Thyroid gland (tissue), 4 donors: Measurements from ENCODE around the gene GGTA1. TPM values are rescaled to one million over a fixed set of nuclear protein-coding genes. Genes with fewer than 3 reads are reported as not detected.
A peak's percentile ranks its signal among the peaks of the same experiment; 100 is the strongest.

ENCODE experiments used
- DNase-seq, 2 donors: peaks; one replicate each; pipeline ENCODE4 v3.0.0-alpha.2; 2019
- H3K27ac ChIP-seq, 3 donors: fragments of 200-600 bp; sonication (generic); 1 replicate in 2 of 3; 2 replicates in 1 of 3; pipeline ENCODE4 v1.5.1; 2016 to 2019; ENCODE audit warnings: mild to moderate bottlenecking in 1 of 3, moderate library complexity in 1 of 3
- H3K27me3 ChIP-seq: fragments of 200-600 bp; sonication (generic); one replicate; pipeline ENCODE4 v1.5.1; 2019
- H3K36me3 ChIP-seq, 2 donors: fragments of 200-600 bp; sonication (generic); one replicate each; pipeline ENCODE4 v1.5.1; 2016 to 2019
- H3K4me1 ChIP-seq, 2 donors: fragments of 200-600 bp; sonication (generic); one replicate each; pipeline ENCODE4 v1.5.1; 2017 to 2019
- H3K4me3 ChIP-seq, 3 donors: fragments of 200-600 bp; sonication (generic); replicated peaks in 1 of 3; 1 replicate in 2 of 3; 2 replicates in 1 of 3; pipeline ENCODE4 v1.5.1; 2016; ENCODE audit warnings: mild to moderate bottlenecking in 1 of 3
- H3K9me3 ChIP-seq: fragments of 200-600 bp; sonication (generic); one replicate; pipeline ENCODE4 v1.5.1; 2017
- POLR2A ChIP-seq, 2 donors: fragments of 450-650 bp; IDR thresholded peaks; one replicate each; pipeline ENCODE4 v1.6.1; 2017; ENCODE audit warnings: antibody characterized with exemption in 2 of 2, mild to moderate bottlenecking in 2 of 2, moderate library complexity in 1 of 2
- WGBS, 2 donors: methylation state at CpG; one replicate each; pipeline ENCODE4 v1.1.5; 2017; 5-methylcytosine and 5-hydroxymethylcytosine counted together
- intact Hi-C: fragments of 100-400 bp; cut with DNase I; formaldehyde crosslinking; loops from one replicate; pipeline ENCODE4 v1.15.1; 2023
- total RNA-seq, 4 donors: library from RNA; depleted of rRNA; stranded (reverse); fragments of >200 nt; gene quantifications; one replicate each; pipeline ENCODE4 v1.2.3, GENCODE V29; 2016
- TF ChIP-seq, protein P1 (sequence below), 6 experiments: fragments of 200-600 bp in 3 of 6; fragments of 450-650 bp in 3 of 6; sonication (generic) in 3 of 6; IDR thresholded peaks; one replicate each; pipeline ENCODE4 v1.5.1; 2016 to 2019; ENCODE audit warnings: antibody characterized with exemption in 6 of 6, mild to moderate bottlenecking in 2 of 6, inconsistent platforms in 1 of 6, moderate library complexity in 1 of 6

The GGTA1 gene
- total RNA-seq, 4 donors from 2014 or later: 5.5 to 18.4 (median 7.9) TPM

GRCh38 chr9:121510766-121511550, 11.3 kb upstream of the GGTA1 start:
- Histone ChIP-seq H3K27ac (peak overlapping the region in 1 of 3 donors; percentile 18), H3K27me3 (no peaks in the 10 kb centered on the region), H3K36me3 (no peaks in the 10 kb centered on the region), H3K4me1 (no peaks in the 10 kb centered on the region), H3K9me3 (no peaks in the 10 kb centered on the region), H3K4me3 (no peak overlapping the region)
- intact Hi-C loops: no loop called here
- no peak for TF ChIP-seq POLR2A (IDR thresholded peaks at IDR 0.05)
- TF ChIP-seq, protein P1, sequence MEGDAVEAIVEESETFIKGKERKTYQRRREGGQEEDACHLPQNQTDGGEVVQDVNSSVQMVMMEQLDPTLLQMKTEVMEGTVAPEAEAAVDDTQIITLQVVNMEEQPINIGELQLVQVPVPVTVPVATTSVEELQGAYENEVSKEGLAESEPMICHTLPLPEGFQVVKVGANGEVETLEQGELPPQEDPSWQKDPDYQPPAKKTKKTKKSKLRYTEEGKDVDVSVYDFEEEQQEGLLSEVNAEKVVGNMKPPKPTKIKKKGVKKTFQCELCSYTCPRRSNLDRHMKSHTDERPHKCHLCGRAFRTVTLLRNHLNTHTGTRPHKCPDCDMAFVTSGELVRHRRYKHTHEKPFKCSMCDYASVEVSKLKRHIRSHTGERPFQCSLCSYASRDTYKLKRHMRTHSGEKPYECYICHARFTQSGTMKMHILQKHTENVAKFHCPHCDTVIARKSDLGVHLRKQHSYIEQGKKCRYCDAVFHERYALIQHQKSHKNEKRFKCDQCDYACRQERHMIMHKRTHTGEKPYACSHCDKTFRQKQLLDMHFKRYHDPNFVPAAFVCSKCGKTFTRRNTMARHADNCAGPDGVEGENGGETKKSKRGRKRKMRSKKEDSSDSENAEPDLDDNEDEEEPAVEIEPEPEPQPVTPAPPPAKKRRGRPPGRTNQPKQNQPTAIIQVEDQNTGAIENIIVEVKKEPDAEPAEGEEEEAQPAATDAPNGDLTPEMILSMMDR (IDR thresholded peaks at IDR 0.05): no peak
- DNase-seq: peak in 1 of 2 donors; percentile 10
- 71% methylated on average over 15 of the region's 15 CpGs for WGBS, 2 donors

DNA sequence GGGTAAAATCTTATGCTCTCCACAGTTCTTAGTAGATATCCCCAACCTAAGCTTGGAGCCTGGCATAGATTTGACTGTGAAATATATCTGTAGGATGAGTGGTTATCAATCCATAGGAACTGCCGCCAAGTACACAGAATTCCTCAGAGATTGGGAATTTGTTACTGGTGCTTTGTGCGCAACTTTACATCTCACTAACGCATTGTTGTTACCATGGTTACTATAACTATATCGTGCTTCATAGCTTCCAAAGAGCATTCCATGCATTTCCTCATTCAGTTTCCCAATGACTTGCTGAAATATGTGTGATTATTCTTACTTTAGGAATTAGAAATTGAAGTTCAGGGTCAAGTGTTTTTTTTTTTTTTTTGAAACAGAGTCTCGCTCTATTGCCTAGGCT, 9.5 kb upstream of the GGTA1 start:
- H3K36me3 ChIP-seq: no peaks in the 10 kb centered on the region
- no peak for DNase-seq
- H3K9me3 ChIP-seq: no peaks in the 10 kb centered on the region
- intact Hi-C loops: no loop called here
- 93 to 94% methylated on average over 5 of the region's 5 CpGs for WGBS, 2 donors
- no peaks in the 10 kb centered on the region for H3K4me1 ChIP-seq
- no peaks in the 10 kb centered on the region for H3K27me3 ChIP-seq
- H3K27ac ChIP-seq: no peak overlapping the region
- no peak for TF ChIP-seq POLR2A (IDR thresholded peaks at IDR 0.05)
- TF ChIP-seq, protein P1 (IDR thresholded peaks at IDR 0.05): no peak
- no peak overlapping the region for H3K4me3 ChIP-seq

GRCh38 chr9:121508415-121508814, 8.8 kb upstream of the GGTA1 start:
- H3K27ac ChIP-seq: no peak overlapping the region
- no peaks in the 10 kb centered on the region for H3K27me3 ChIP-seq
- no peaks in the 10 kb centered on the region for H3K9me3 ChIP-seq
- intact Hi-C loops: no loop called here
- no peak for DNase-seq
- H3K4me1 ChIP-seq: no peaks in the 10 kb centered on the region
- TF ChIP-seq, protein P1 (IDR thresholded peaks at IDR 0.05): no peak
- no peak for TF ChIP-seq POLR2A (IDR thresholded peaks at IDR 0.05)
- no peaks in the 10 kb centered on the region for H3K36me3 ChIP-seq
- no peak overlapping the region for H3K4me3 ChIP-seq

DNA sequence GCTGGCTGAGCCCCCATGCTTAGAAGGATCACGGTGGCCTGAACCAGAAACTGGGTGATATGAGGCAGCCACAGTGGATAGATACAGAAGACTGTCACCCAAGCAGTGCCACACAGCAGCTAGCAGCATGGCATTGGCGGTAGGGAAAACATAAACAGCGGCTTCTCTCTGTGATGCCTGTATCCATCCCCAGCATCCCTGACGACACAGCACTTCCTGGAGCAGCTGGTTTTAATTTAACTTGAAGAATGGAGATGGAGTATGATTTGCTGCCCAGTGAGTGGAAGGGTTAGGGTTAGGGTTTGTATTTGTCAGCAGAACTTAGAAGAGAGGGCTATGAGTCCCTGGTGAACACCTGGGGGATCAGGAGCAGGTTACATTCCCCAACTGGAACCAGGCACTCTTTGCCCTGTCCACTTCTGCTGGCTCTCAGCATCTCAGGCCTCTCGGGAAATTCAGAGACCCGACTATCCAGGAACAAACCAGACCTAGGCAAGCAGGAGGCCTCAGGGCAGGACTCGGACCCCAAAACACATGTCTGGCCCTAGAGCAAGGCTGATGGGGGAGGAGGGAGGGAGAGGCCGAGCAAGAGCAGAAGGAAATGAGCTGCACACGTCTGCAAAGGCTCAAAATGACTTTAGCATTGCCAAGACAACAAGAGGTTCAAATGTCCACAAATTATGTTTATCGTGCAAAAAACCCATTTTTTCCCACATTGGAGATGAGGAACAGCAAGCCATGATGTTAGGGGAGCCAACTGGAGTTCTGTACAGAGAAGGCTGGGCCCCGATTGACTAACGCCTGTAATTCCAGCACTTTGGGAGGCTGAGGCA, 6.5 kb upstream of the GGTA1 start:
- no peaks in the 10 kb centered on the region for H3K9me3 ChIP-seq
- TF ChIP-seq, protein P1 (IDR thresholded peaks at IDR 0.05): no peak
- no peak for TF ChIP-seq POLR2A (IDR thresholded peaks at IDR 0.05)
- WGBS, 2 donors: 71 to 72% methylated on average over 12 of the region's 12 CpGs
- DNase-seq: no peak
- no peak overlapping the region for H3K27ac ChIP-seq
- intact Hi-C loops: no loop called here
- H3K36me3 ChIP-seq: no peaks in the 10 kb centered on the region
- H3K4me3 ChIP-seq: no peak overlapping the region
- no peaks in the 10 kb centered on the region for H3K27me3 ChIP-seq
- H3K4me1 ChIP-seq: no peaks in the 10 kb centered on the region

GRCh38 chr9:121503444-121503843, 3.8 kb upstream of the GGTA1 start:
- 65 to 79% methylated on average over 3 of the region's 3 CpGs for WGBS, 2 donors
- no peak for DNase-seq
- no peaks in the 10 kb centered on the region for H3K36me3 ChIP-seq
- no peak overlapping the region for H3K27ac ChIP-seq
- intact Hi-C loops: no loop called here
- no peaks in the 10 kb centered on the region for H3K27me3 ChIP-seq
- H3K4me3 ChIP-seq: no peak overlapping the region
- TF ChIP-seq, protein P1 (IDR thresholded peaks at IDR 0.05): no peak
- TF ChIP-seq POLR2A (IDR thresholded peaks at IDR 0.05): peak in 1 of 2 donors; percentile 3
- H3K4me1 ChIP-seq: peaks cover 15 to 18% of the 10 kb centered on the region in 2 donors
- H3K9me3 ChIP-seq: no peaks in the 10 kb centered on the region
